AG08396 (cell line): ENCODE data around the gene FBLN7.
"Not testable (repeated sequence)": the region's sequence is repeated elsewhere in the genome, so short reads cannot be mapped to it uniquely, and the experiment has no call there.

ENCODE experiments used
- DNase-seq: peaks from one replicate; pipeline ENCODE4 v3.0.0; 2012; ENCODE audit warnings: low spot score, mixed read lengths

The FBLN7 gene

DNA sequence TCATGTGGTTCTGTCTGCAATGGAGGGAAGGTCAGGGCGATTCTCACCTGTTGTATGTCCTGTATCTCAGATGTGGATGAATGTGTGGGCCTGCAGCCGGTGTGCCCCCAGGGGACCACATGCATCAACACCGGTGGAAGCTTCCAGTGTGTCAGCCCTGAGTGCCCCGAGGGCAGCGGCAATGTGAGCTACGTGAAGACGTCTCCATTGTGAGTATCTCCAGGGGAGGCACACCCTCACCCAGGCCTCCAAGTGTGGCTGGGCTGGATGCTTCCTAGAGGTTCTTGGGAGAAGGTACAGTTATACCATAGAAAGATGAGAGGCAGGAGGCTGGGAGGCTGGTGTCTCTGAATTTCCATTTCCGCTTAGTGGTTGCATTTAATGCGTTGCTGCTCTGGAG, 46.9 kb downstream of the FBLN7 start:
- no peak for DNase-seq

DNA sequence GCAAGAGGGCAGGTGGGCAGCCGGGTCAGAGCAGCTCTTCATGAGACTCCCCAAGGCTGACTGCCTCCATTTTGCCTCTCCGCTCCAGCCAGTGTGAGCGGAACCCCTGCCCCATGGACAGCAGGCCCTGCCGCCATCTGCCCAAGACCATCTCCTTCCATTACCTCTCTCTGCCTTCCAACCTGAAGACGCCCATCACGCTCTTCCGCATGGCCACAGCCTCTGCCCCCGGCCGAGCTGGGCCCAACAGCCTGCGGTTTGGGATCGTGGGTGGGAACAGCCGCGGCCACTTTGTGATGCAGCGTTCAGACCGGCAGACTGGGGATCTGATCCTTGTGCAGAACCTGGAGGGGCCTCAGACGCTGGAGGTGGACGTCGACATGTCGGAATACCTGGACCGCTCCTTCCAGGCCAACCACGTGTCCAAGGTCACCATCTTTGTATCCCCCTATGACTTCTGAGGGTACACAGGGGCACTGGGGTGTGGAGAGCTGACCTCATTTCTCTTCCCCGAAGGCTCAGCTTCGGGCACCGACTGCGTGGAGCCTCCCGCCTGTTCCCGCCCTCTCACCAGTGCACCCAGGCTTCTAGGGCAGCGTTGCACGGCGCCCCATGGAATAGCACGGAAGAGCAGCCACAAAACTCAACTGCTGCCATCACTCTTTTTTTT, 49.0 kb downstream of the FBLN7 start:
- no peak for DNase-seq

DNA sequence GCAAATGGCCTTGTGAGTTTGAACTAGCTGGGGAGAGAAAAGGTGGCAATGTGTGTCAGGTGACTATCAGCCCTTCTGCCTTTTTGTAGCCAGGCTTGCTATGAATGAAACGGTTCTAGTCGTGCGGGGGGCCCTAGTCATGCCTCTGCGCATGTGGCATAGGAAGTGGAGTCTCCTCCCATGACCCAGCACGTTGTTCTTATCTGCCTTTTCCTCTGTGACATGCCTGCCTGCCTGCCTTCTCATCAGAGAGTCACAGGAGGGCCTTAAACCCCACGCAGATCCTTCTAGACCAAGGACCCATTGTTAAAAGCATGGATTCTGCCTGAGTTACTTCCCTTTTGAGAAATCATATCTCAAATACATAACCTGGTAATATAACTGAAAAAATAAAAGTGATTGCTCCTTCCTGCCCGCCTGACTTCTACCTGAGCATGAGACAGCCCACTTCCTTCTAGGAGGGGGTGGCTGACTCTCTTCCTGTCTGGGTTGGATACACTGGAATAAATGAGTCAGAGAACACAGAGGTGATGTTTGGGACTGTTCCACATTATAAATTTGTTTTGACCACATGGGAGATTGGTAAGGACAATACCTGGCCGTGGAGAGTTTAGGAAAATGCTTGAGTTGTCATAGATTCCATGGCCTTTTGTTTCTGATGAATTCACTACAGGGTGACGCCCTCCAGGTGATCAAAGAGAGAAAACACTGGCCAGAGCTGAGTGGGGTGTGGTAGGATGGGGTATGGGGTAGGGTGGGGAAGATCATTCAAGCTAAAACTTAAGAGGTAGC, 49.8 kb downstream of the FBLN7 start:
- no peak for DNase-seq

DNA sequence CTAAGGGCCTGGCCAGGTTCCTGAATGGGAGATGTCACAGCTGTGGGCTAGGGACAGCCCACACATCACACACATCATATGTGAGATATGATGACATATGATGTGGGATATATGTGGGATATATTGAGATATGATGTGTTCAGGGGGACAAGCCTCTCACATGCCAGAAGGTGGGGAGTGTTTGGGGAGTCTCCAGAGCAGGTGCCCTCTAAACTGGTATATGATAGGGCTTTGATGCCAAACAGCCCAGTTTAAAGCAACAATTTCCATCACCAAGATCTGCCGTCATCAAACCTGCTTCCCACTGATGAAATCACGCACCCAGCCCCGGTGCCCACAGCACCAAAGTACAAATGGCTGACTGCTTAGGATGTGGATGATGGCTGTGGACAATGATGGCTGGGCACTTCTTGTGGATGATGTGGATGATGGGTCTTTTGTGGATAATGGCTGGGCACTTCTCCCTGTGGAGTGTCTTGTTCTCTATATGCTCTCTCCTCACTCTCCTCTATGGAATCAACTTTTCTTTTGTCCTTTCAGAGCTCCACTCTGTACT, 50.9 kb downstream of the FBLN7 start:
- no peak for DNase-seq

DNA sequence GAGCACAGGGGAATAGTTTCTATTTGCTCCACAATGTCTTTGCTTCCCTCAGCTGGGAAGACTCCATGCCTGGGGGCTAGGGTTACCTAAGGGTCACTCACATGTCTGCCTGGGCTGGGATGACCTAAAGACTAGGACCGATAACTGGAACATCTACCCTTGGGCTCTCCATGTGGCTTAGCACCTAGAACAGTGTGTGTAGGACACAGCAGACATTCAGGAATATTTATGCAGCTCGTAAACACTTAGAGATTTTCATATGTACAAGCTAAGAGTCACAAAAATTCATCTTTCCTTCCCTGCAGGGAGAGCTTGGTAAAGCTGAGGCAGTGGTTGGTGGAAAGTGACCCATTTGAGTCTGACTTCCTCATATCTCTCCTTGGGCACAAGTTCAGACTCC, 55.8 kb downstream of the FBLN7 start:
- no peak for DNase-seq

DNA sequence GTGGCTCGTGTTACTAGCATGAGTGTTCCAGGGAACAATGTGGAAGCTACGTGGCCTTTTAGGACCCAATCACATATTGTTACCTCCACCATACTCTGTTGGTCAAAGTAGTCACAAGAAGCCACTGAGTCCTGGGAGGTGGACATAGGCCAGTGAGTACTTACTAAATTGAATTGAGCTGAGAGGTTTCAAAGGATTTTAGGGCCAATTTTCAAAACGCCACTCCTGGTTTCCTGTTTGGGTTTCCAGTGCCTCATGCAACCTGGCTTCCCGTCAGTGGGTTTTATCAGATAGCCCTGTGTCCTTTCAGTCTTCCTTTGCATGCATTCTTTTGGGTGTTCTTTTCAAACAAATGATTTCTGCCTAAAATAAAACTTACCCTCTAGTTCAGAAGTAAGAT, 56.3 kb downstream of the FBLN7 start:
- DNase-seq: no peak

DNA sequence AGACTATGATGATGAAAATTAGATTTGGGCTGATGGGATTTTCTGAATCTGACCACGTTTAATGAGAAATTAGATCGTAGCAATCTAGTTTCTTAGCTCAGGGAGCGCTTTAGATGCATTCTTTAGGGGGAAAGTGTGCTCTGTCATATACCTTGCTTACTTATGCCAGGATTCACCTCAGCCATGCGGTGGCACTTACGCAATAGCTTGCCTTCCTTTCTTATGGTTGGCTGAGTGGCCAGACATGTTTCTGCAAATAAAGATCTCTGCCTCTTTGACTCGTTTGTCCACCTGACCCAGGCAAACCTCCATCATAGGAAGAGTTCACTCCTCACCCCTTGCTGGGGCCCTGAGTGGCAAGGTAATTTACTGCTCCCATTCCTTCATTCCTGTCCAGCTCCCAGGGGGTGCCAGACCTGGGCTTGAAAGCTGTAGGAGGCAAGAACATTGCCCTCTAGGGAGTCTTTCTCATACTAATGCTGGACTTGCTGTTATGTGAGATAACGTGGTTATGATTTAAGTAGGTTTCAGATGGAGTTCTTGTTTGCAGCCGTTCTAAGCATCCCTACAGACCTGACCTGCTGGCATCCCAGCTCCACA, 57.1 kb downstream of the FBLN7 start:
- DNase-seq: no peak

DNA sequence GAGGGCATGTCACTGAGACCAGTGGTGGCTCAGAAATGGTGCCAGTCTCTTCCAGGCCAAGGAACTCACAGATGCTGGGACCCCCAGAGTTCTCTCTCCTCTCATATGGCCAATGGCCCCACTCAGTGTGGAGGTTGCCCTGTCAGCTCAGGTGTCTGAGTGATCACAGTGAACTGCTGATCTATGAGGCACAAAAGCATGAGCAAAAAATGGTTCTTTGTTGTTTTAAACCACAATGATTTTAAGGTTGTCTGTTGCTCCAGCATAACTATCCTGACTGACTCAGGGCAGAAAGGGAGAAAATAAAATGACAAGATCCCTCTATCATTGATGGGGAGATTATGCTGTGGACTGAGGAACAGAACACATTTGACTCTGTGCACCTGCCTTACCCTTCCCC, 57.8 kb downstream of the FBLN7 start:
- no peak for DNase-seq

DNA sequence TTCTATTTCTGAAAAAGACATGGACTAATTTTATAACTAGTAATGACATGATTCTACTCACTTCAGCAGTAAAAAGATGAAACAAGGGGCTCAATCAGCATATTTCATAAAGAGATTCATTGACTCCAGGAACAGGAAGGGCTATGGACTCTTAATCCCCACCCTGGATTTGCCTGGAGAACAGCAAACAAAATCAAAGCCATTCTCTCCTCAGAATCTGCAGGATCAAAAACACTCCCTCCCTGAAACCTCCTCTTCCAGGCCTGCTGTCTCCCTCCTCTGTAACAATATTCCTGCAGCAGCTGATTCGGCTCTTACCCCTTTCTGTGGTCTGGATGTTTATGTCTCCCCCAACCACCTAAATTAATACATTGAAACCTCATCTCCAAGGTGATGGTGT, 59.7 kb downstream of the FBLN7 start:
- DNase-seq: no peak

DNA sequence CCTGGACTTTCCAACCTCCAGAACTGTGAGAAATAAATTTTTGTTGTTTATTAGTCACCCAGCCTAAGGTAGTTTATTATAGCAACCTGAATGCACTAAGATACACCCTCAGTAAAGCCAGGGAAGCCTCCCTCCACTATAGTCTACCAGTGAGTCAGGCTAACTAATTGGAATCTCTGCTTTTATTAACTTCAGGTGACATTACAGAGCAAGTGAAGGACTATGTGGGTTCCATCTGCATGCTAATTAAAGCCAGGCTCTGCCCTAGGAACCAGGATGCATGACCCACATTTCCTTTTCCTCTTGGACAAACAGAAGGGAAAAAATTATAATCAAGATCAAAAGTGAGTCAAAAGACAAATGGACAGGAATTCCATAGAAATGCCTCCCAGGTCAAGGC, 60.6 kb downstream of the FBLN7 start:
- no peak for DNase-seq

DNA sequence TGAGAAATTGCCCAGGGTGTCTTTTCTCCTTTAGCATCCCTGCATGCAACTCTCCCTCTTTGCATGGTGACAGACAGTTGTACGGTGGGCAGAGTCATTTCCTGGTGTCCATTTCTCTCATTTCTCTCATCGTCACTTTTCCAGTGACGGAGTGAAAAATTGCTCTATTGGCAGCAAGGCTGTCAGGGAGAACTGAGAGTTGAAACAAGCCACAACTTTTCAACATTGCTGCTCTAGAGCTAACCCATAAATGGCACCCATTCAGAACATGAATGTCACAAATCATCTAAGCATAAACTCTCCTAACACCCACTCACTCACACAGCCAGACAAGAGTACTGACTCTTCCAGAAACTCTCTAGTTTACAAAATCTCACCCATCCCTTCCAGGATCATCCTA, 61.0 kb downstream of the FBLN7 start:
- DNase-seq: no peak

DNA sequence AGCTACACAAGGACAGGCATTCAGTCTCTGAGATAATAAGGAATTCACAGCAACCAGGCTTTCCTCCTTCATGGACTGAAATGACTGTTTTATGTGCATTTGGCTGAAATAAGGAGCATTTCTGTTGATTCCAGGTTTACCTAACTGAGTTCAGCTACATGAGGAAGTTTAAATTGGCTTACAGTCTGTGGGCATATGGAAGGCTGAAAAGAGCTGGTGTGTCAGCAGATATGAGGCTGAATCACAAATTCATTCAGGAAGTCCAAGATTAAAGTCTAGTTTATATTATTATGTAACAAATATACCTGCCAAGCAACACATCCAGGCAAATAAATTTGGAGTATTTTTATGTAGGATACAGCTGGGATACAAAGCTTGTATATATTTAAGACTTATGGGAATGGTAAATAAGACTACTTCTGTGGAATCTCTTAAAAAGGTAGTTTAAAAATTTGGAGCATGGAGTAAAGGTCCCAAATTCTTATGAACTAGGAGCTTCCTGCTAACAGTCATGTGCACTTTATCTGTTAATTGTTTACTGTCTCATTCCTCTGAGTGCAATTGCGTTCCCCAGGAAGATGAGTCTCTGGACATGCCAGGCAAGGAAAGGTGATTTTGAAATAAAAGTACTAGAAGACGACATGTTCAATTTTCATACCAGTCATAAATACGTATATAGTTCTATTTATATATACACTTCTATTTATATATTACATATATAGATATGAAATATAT, 63.7 kb downstream of the FBLN7 start:
- no peak for DNase-seq

DNA sequence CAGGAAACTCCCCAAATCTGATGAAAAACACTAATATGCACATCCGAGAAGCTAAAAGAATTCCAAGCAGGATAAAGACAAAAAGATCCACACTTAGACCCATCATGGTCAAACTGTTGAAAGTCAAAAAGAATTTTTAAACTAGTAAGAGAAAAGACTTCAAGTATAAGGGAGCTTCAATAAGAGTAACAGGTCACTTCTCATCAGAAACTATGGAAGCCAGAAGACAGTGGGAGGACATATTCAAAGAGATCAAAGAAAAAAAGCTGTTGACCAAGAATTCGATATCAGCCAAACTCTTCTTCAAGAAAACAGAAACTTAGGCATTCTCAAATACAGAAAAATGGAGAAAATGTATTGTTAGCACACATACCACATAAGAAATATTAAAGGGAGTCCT, 66.2 kb downstream of the FBLN7 start:
- DNase-seq: no peak

DNA sequence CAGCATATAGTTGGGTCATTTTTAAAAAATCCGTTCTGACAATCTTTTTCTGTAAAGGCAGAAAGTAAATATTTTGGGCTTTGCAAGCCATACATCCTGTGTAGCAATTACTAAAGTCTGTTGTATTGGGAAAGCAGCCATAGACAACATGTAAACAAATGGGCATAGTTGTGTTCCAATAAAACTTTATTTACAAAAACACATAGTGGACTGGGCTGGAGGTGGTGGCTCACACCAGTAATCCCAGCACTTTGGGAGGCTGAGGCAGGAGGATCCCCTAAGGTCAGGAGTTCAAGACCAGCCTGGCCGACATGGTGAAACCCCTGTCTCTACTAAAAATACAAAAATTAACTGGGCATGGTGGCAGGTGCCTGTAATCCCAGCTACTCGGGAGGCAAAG, 69.7 kb downstream of the FBLN7 start:
- not testable (repeated sequence) for DNase-seq

DNA sequence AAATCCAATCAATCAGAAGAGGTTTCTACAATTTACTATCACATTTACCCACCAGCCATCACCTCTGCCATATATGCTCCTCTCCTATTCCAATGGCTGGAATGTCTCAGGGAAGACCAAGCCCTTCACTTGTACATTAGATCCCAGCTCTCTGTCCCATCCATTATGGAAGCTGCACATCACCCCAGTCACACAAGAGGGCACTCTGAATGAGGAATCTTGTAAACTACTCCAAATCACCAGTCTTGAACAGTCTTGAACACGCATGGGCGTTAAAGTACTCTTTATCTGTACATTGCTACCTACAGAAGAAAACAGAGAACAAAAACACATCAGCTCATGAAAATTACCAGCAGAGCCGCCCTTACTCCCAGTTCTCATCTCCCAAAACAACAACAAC, 78.0 kb downstream of the FBLN7 start:
- DNase-seq: no peak

DNA sequence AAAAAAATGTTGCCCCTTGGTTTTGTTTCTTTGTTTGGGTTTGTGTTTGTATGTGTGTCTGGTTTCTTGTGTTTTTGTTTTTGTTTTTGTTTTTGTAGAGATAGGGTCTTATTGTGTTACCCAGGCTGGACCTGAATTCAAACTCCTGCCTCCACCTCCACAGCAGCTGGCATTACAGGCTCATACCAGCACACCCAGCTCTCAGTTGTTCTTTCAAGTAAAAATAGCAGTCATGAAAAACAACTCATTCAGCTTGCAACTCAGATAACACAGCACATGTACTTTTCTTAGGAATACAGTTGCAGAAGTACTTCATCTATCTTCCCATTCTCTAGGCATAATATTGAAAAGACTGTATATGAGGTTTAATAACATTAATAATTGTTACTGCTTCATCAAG, 79.7 kb downstream of the FBLN7 start:
- DNase-seq: no peak

DNA sequence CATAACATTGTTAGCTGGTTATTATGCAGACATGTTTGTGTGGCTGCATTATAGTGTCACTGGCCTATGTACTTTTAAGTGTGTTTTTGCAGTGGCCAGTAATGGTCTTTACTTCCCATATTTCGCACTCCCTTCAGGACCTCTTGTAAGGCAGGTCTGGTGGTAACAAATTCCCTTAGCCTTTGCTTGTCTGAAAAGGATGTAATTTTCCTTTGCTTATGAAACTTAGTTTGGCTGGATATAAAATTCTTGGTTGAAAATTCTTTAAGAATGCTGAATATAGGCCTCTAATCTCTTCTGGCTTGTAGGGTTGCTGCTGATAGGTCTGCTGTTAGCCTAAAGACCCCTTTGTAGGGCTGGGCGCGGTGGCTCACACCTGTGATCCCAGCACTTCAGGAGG, 82.0 kb downstream of the FBLN7 start:
- DNase-seq: no peak

DNA sequence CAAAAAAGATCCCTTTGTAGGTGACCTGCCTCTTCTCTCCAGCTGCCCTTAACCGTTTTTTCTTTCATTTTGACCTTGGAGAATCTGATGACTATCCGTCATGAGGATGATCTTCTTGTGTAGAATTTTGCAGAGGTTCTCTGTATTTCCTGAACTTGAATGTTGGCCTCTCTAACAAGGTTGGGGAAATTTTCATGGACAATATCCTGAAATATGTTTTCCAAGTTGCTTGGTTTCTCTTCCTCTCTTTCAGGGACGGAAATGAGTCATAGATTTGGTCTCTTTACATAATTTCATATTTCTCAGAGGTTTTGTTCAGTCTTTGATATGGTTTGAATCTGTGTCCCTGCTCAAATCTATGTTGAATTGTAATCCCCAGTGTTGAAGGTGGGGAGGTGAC, 82.6 kb downstream of the FBLN7 start:
- no peak for DNase-seq

DNA sequence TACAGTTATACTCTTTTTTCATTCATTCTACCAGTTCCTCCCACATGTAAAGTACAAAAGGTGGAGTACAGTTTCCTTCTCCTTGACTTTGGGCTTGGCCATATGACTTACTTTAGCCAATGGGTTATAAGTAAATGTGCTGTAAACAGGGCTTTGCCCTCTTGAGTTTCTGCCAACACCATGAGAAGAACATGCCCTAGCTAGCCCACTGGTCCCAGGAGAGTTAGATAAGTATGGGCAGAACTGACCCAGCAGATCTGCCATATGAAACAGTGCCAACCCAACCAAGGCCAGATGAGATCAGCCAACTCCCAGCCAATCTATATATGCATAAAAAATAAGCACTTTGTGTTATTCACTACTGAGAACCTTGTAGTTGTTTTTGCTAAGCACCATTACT, 91.2 kb downstream of the FBLN7 start:
- DNase-seq: no peak

DNA sequence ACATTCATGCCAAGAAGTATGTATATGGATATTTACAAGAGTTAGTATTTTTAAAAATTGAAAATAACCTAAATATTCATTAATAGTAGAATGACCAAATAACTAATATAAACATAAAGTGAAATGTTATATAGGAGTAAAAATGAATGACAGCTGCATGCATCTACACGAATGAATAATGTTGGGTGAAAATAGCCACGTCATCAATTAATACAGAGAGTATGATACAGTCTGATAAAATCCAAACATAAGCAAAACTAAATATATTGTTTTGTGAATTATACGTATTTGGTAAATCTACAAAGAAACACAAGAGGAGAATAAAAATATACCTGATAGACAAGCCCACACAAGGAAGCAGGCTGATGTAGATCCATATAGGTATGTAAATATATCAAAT, 92.2 kb downstream of the FBLN7 start:
- DNase-seq: no peak
